Measurements from ENCODE around the gene RFTN1.

RFTN1 gene

DNA sequence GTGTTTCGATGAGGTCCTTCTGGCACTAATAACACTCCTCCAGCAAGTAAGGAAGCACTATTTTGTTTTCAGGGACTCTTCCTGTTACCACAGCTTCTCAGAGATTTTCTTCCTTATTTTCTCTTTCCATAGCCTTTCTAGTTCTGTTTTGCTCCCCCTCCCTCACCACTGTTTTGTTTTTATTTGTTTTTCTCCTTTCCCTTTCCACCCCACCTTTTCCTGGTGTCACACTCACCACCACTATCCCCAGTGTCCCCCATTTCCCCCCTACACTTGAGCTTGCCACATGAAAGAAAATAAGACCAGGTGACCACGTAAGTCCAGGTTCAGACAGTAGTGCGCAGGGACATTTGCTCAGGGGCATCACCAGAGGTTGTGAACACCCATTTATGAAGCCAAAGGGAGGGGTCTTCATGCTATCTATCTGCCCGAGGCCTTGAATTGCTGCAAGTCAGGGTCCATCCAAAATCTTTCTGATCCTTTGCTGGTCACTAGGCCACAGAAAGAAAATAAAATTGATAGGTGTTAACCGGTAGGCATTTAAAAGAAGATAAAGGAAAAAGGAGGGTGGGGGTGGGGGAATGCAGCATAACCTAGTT, 1.4 kb upstream of the RFTN1 start:
- Histone ChIP-seq H3K4me1 (ENCODE audit: control insufficient read depth in 1 of 2, insufficient read depth in 2 of 2, low read length in 2 of 2) (peaks cover 0 to 13% of the 10 kb centered on the region in 2 donors), H3K9ac (ENCODE audit: low read depth in 1 of 2, low read length in 2 of 2) (no peak overlapping the region), H3K4me3 (ENCODE audit: low read depth in 1 of 2, low read length in 2 of 2) (no peak overlapping the region), H3K9me3 (ENCODE audit: control insufficient read depth in 1 of 2, low read length in 2 of 2) (no peaks in the 10 kb centered on the region), H3K27ac (ENCODE audit: low read depth, low read length) (no peak overlapping the region), H3K36me3 (ENCODE audit: control insufficient read depth in 1 of 2, insufficient read depth in 2 of 2, low read length in 2 of 2) (no peaks in the 10 kb centered on the region), H3K27me3 (ENCODE audit: control insufficient read depth in 1 of 2, insufficient read depth in 2 of 2, low read length in 2 of 2) (peaks cover 7 to 12% of the 10 kb centered on the region in 2 donors)

DNA sequence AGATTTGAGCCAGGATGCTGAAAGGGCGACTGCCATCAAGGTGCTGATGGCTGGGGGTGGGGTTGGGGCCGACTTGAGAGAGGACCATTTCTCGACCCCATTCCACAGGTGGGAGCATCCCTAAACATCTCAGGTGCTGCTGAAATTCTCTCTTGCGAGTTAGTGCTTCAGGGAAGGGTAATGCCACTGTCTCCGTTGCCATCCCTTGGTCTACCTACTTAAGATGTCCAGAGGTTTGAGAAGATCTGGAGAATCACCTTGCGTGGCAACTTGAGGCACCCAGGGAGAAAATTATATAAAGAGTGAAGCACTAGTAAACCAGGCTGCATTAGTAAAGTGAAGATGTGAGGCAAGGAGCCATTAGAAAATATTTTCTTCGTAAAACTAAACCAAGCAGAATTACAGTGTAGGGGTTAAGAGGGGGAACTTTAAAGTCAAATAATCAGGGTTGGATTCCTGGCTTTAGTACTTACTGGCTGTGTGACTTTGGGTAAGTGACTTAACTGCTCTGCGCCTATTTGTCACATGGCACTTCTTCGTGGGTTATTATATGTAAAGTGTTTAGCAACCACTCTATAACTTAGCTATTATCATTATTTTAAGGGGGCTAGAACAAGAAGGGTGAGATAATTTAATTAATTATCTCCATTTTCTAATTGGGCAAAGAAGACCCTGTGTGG, 662 bp upstream of the RFTN1 start:
- peak overlapping the region; percentile 46 to 82 for H3K4me3 ChIP-seq (ENCODE audit: low read depth in 1 of 2, low read length in 2 of 2)
- H3K27ac ChIP-seq (ENCODE audit: low read depth, low read length), result no peak overlapping the region
- H3K36me3 ChIP-seq (ENCODE audit: control insufficient read depth in 1 of 2, insufficient read depth in 2 of 2, low read length in 2 of 2), result no peaks in the 10 kb centered on the region
- H3K9ac ChIP-seq (ENCODE audit: low read depth in 1 of 2, low read length in 2 of 2), result peak overlapping the region in 1 of 2 donors; percentile 5
- H3K4me1 ChIP-seq (ENCODE audit: control insufficient read depth in 1 of 2, insufficient read depth in 2 of 2, low read length in 2 of 2), result peaks cover 5 to 17% of the 10 kb centered on the region in 2 donors
- H3K27me3 ChIP-seq (ENCODE audit: control insufficient read depth in 1 of 2, insufficient read depth in 2 of 2, low read length in 2 of 2), result peaks cover 7 to 12% of the 10 kb centered on the region in 2 donors
- H3K9me3 ChIP-seq (ENCODE audit: control insufficient read depth in 1 of 2, low read length in 2 of 2), result no peaks in the 10 kb centered on the region

DNA sequence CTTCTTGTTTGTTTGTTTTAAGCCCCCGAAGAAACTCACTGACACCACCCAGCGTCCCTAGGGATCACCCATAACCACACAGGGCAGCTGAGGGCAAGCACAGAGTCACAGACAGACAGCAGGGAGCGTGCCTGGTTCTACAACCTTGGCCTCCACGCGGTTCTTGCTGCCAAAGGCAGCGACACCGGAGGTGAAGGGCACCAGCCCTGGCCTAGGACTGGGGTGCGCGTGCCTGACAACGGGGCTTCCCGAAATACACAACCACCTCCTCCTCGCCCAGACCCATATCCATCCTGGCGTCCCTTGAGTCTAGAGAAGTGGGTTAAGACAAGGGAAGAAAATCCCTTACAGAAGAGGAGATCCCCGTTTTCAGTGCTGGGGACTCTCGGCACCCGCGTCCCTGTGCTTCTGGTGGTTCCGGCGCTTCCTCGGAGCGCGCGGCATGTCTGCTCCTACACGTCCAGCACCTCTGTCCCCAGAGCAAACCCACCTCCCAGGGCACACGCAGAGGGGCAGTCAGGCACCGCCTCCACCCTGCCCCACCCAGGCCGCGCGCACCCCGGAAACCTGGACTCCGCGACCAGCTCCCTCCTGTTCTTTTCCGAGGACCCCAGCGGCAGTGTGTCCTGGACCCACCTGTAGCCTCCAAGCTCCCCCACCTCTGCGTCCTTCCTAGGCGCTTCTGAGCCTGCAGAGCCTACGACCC, 911 bp downstream of the RFTN1 start:
- H3K9ac ChIP-seq (ENCODE audit: low read depth in 1 of 2, low read length in 2 of 2), result peak overlapping the region; percentile 64 to 73
- peak overlapping the region; percentile 79 to 82 for H3K4me3 ChIP-seq (ENCODE audit: low read depth in 1 of 2, low read length in 2 of 2)
- no peaks in the 10 kb centered on the region for H3K36me3 ChIP-seq (ENCODE audit: control insufficient read depth in 1 of 2, insufficient read depth in 2 of 2, low read length in 2 of 2)
- H3K9me3 ChIP-seq (ENCODE audit: control insufficient read depth in 1 of 2, low read length in 2 of 2), result no peaks in the 10 kb centered on the region
- peak overlapping the region; percentile 72 for H3K27ac ChIP-seq (ENCODE audit: low read depth, low read length)
- peaks cover 13 to 28% of the 10 kb centered on the region in 2 donors for H3K4me1 ChIP-seq (ENCODE audit: control insufficient read depth in 1 of 2, insufficient read depth in 2 of 2, low read length in 2 of 2)
- peaks cover 7 to 12% of the 10 kb centered on the region in 2 donors for H3K27me3 ChIP-seq (ENCODE audit: control insufficient read depth in 1 of 2, insufficient read depth in 2 of 2, low read length in 2 of 2)

DNA sequence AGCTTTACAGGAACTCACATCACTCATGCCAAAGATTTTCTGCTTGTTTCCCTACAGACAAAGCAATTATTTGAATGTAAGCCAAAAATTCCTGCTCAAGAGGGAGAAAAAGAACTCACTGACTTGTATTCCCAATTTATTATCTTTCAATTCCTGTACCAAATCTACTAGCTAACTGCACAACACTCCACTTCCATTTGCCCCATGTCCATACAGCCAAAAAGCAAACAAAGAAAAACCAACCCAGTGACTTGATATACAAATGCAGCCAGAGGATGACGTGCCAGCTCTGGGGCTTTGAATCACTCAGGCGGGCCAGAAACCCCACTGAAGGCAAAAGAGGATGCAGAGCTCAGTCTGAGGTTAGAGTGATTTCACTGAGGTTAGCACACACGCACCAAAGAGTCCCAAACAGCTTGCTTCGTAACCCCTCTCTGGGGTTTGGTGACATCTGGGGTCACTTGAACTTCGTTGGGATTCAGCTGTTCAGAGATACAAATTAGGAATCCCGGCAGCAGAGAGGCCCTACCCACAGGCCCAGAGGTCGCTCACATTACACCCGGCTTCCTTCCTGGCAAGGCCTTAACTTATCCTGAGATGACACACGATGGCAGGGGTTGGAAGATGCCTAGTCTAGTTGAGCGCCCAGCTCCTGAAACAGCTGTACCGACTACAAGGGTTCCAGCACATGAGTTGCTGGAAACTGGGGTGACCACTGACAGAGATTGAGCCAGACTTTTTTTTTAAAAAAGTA, 1.6 kb downstream of the RFTN1 start:
- Histone ChIP-seq H3K27me3 (ENCODE audit: control insufficient read depth in 1 of 2, insufficient read depth in 2 of 2, low read length in 2 of 2) (peaks cover 7 to 12% of the 10 kb centered on the region in 2 donors), H3K9me3 (ENCODE audit: control insufficient read depth in 1 of 2, low read length in 2 of 2) (no peaks in the 10 kb centered on the region), H3K27ac (ENCODE audit: low read depth, low read length) (peak overlapping the region; percentile 72), H3K36me3 (ENCODE audit: control insufficient read depth in 1 of 2, insufficient read depth in 2 of 2, low read length in 2 of 2) (no peaks in the 10 kb centered on the region), H3K4me1 (ENCODE audit: control insufficient read depth in 1 of 2, insufficient read depth in 2 of 2, low read length in 2 of 2) (peaks cover 13 to 28% of the 10 kb centered on the region in 2 donors), H3K9ac (ENCODE audit: low read depth in 1 of 2, low read length in 2 of 2) (peak overlapping the region; percentile 51 to 64), H3K4me3 (ENCODE audit: low read depth in 1 of 2, low read length in 2 of 2) (peak overlapping the region; percentile 79 to 82)

DNA sequence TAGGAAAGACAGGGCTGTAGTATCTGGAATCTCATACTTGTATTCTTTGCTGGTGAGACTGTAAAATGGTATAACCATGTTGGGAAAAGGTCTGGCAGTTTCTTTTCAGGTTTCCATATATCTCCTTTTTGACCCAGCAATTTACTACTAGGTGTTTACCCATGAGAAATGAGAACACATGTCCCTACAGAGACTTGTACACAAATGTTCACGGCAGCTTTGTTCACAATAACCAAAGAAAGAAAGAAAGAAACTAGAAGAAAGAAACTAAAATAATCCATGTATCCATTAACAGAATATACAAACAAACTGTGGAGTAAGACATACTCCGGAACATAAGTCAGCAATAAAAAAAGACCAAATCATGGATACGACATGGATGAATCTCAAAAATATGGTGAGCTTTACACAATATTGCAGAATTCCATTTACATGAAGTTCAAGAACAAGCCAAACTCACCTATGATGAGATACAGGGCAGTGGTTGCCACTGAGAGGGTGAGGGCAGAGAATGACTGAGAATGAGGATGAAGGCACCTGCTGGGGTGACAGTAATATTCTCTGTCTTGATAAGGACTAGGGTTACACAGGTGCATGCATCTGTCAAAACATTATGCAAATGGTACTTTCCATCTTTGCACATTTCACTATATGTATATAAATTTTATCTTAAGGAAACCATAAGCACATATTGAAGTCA, 2.7 kb downstream of the RFTN1 start:
- Histone ChIP-seq H3K9me3 (ENCODE audit: control insufficient read depth in 1 of 2, low read length in 2 of 2) (no peaks in the 10 kb centered on the region), H3K27ac (ENCODE audit: low read depth, low read length) (no peak overlapping the region), H3K4me3 (ENCODE audit: low read depth in 1 of 2, low read length in 2 of 2) (no peak overlapping the region), H3K4me1 (ENCODE audit: control insufficient read depth in 1 of 2, insufficient read depth in 2 of 2, low read length in 2 of 2) (peaks cover 13 to 25% of the 10 kb centered on the region in 2 donors), H3K9ac (ENCODE audit: low read depth in 1 of 2, low read length in 2 of 2) (no peak overlapping the region), H3K27me3 (ENCODE audit: control insufficient read depth in 1 of 2, insufficient read depth in 2 of 2, low read length in 2 of 2) (peaks cover 7 to 12% of the 10 kb centered on the region in 2 donors), H3K36me3 (ENCODE audit: control insufficient read depth in 1 of 2, insufficient read depth in 2 of 2, low read length in 2 of 2) (no peaks in the 10 kb centered on the region)

DNA sequence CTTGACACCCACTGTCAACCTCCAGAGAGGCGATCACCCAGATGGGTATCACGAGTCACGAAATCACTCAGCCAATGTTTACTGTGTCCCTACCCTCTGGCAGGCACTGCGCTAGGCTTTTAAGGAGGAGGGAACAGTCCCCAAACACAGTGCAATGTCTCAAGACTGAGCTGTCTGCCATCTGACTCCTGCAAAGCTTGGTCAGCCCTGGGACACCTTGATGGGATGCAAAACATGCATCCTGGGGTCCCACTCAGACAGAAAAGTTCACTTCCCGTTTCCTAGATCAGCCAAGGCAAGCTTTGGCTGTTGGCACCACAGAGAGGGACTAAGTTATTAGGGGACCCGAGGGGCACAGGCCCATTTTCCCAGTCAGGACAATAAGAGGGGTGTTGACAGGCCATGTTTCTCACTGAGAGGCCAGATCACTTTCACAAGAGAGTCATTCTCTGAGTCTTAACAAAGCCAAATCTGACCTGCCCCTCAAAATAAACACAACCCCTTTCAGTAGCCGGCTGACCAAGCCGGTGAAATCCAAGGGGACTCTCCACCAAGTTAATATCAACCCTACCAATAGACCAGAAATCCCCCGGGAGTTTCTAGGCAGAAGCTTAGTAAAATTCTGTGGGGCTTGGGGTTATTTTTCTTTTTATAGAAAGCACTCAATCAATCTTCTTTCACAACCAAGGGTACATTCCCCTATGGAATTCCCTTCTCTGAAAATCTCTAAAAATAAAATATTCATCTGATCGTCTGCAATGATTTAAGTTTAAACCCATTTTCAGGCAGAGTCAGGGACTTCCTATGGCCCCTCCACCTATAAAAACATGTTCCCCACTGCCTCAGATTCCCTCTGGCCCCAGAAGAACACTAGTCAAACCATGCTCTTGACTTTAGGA, 3.5 kb downstream of the RFTN1 start:
- peaks cover 7 to 12% of the 10 kb centered on the region in 2 donors for H3K27me3 ChIP-seq (ENCODE audit: control insufficient read depth in 1 of 2, insufficient read depth in 2 of 2, low read length in 2 of 2)
- no peak overlapping the region for H3K27ac ChIP-seq (ENCODE audit: low read depth, low read length)
- H3K36me3 ChIP-seq (ENCODE audit: control insufficient read depth in 1 of 2, insufficient read depth in 2 of 2, low read length in 2 of 2), result no peaks in the 10 kb centered on the region
- peaks cover 13 to 25% of the 10 kb centered on the region in 2 donors for H3K4me1 ChIP-seq (ENCODE audit: control insufficient read depth in 1 of 2, insufficient read depth in 2 of 2, low read length in 2 of 2)
- H3K4me3 ChIP-seq (ENCODE audit: low read depth in 1 of 2, low read length in 2 of 2), result no peak overlapping the region
- no peaks in the 10 kb centered on the region for H3K9me3 ChIP-seq (ENCODE audit: control insufficient read depth in 1 of 2, low read length in 2 of 2)
- H3K9ac ChIP-seq (ENCODE audit: low read depth in 1 of 2, low read length in 2 of 2), result no peak overlapping the region

DNA sequence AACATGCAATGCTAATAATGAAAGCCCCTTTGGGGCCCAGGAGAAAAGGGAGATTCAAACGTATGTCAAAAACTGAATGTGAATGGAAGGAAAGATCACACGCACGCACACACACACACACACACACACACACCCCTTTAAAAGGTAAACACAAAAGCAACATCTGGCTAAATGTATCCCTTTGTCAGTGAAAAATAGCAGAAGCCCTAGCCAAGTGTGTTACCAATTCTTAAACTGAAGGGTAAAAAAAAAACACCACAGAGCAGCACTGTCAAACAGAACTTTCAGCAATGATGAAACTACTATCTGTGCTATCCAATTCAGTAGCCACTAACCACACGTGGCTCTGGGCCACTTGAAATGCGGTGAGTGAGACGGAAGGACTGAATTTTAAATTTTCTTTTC, 4.9 kb downstream of the RFTN1 start:
- Histone ChIP-seq H3K9me3 (ENCODE audit: control insufficient read depth in 1 of 2, low read length in 2 of 2) (no peaks in the 10 kb centered on the region), H3K9ac (ENCODE audit: low read depth in 1 of 2, low read length in 2 of 2) (no peak overlapping the region), H3K4me1 (ENCODE audit: control insufficient read depth in 1 of 2, insufficient read depth in 2 of 2, low read length in 2 of 2) (peaks cover 18 to 25% of the 10 kb centered on the region in 2 donors), H3K27ac (ENCODE audit: low read depth, low read length) (no peak overlapping the region), H3K27me3 (ENCODE audit: control insufficient read depth in 1 of 2, insufficient read depth in 2 of 2, low read length in 2 of 2) (peaks cover 7 to 12% of the 10 kb centered on the region in 2 donors), H3K4me3 (ENCODE audit: low read depth in 1 of 2, low read length in 2 of 2) (no peak overlapping the region), H3K36me3 (ENCODE audit: control insufficient read depth in 1 of 2, insufficient read depth in 2 of 2, low read length in 2 of 2) (no peaks in the 10 kb centered on the region)

DNA sequence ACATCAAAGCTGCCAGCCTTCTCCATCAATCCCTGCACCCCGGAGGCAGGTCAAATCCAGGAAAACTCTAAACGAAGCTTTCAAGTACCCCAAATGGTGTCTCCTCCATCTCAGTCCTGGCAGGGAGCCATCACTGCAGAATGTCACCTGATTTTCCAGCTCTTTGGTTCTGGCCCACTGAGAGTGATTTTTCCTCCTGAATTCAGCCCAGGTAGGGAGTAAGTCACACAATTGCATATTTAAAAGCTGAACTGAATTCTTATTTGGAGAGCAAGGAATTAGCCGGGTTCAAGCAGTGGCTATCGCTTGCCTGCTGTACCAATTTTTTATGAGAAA, 5.3 kb downstream of the RFTN1 start:
- Histone ChIP-seq H3K36me3 (ENCODE audit: control insufficient read depth in 1 of 2, insufficient read depth in 2 of 2, low read length in 2 of 2) (no peaks in the 10 kb centered on the region), H3K9me3 (ENCODE audit: control insufficient read depth in 1 of 2, low read length in 2 of 2) (no peaks in the 10 kb centered on the region), H3K27ac (ENCODE audit: low read depth, low read length) (no peak overlapping the region), H3K9ac (ENCODE audit: low read depth in 1 of 2, low read length in 2 of 2) (no peak overlapping the region), H3K4me3 (ENCODE audit: low read depth in 1 of 2, low read length in 2 of 2) (no peak overlapping the region), H3K4me1 (ENCODE audit: control insufficient read depth in 1 of 2, insufficient read depth in 2 of 2, low read length in 2 of 2) (peaks cover 18 to 25% of the 10 kb centered on the region in 2 donors), H3K27me3 (ENCODE audit: control insufficient read depth in 1 of 2, insufficient read depth in 2 of 2, low read length in 2 of 2) (peaks cover 7 to 12% of the 10 kb centered on the region in 2 donors)

All from duodenal mucosa (tissue), 2 donors.